ENCODE measurements around the gene TMED10. TPM values are rescaled to one million over a fixed set of nuclear protein-coding genes. Genes with fewer than 3 reads are reported as not detected.

The TMED10 gene
- total RNA-seq, 1 donor from 2014 or later, result 256 TPM

- DNase-seq (ENCODE audit: low spot score), result no peak
- intact Hi-C loops (cut with DNase I), result no loop called here
- no peak for ATAC-seq
These were observed 77.7 kb downstream of the TMED10 start for GRCh38 chr14:75098682-75099081.

DNA sequence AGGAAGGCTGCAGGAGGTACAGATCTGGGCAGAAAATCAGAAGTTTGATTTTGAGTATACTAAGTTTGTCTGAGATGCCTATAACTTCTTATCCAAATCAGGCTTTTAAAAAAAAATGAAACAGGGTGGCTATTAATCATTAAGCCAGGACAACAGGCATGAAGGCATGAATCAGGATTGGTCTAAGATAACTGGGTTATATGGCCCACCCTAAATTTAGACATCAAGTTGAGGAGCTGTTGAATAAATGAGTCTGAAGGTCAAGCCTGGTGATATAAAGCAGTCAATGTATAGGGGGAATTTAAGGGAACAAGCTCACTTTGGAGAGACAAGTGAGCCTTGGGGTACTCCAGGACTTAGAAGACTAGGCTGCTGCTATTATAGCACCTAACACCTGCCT, 78.2 kb downstream of the TMED10 start:
- DNase-seq (ENCODE audit: low spot score), result no peak
- intact Hi-C loops (cut with DNase I), result no loop called here
- ATAC-seq, result no peak

DNA sequence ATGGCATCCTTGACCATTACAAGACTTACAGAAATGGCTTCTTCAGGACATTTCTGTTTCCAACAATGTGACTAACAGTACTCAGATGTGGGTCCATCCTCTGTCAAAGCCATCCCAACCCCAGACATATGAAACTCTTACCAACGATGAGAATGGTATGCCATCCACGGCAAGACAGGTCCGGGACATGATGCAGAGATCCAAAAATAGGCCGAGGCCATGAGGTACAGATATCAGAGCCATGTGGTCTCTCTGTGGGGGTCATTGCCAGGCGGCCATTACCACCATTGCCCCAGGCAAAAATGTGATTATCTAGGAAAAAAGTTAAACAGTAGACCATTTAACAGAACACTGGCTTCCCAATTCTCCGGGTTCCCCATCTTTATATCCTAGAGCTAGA, 79.5 kb downstream of the TMED10 start:
- DNase-seq (ENCODE audit: low spot score) (no peak), ATAC-seq (no peak)
- intact Hi-C loops (cut with DNase I), result no loop called here

- ATAC-seq (no peak), DNase-seq (ENCODE audit: low spot score) (no peak)
- intact Hi-C loops (cut with DNase I), result no loop called here
These were observed 80.7 kb downstream of the TMED10 start for GRCh38 chr14:75095690-75096089.

GRCh38 chr14:75094896-75095295, 81.5 kb downstream of the TMED10 start:
- DNase-seq (ENCODE audit: low spot score), result no peak
- intact Hi-C loops (cut with DNase I), result no loop called here
- ATAC-seq, result no peak

DNA sequence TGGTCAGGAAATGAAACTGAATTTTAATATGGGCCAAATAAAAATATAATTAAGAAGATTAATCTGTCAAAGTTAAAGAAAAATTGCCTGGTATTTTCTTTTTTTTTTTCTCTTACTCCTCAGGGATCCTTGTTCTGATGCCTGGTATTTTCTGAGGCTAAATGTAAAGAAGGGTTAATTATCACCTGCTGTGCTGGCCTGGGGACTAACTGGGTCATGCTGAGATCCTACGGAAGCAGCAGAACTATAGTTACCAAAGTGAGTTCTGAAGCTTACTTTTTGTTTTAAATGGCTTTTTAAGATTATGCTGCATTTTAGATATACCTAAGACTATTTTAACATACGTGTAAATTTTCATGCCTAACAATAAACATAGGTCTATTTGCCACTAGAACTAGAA, 83.7 kb downstream of the TMED10 start:
- intact Hi-C loops (cut with DNase I), result no loop called here
- no peak for DNase-seq (ENCODE audit: low spot score)

GRCh38 chr14:75091251-75091650, 85.2 kb downstream of the TMED10 start:
- no peak for DNase-seq (ENCODE audit: low spot score)
- intact Hi-C loops (cut with DNase I), result no loop called here
- ATAC-seq, result no peak

More for the DNA sequence above, 83.7 kb downstream of the TMED10 start:
- ATAC-seq, result no peak

DNA sequence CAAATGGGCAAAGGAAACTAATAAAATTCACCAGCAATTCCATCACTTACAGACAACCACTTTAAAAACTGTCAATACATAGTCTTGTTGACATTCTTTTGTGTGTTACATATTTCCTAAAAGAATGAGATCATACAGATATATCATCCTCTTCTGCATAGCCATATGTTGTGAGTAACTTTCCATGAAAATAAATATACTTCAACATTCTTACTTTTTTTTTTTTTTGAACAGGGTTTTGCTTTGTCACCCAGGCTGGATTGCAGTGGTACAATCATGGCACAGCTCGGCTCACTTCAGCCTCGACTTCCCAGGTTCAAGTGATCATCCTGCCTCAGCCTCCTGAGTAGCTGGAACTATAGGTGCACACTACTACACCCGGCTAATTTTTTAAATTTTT, 86.1 kb downstream of the TMED10 start:
- intact Hi-C loops (cut with DNase I), result no loop called here
- no peak for DNase-seq (ENCODE audit: low spot score)

DNA sequence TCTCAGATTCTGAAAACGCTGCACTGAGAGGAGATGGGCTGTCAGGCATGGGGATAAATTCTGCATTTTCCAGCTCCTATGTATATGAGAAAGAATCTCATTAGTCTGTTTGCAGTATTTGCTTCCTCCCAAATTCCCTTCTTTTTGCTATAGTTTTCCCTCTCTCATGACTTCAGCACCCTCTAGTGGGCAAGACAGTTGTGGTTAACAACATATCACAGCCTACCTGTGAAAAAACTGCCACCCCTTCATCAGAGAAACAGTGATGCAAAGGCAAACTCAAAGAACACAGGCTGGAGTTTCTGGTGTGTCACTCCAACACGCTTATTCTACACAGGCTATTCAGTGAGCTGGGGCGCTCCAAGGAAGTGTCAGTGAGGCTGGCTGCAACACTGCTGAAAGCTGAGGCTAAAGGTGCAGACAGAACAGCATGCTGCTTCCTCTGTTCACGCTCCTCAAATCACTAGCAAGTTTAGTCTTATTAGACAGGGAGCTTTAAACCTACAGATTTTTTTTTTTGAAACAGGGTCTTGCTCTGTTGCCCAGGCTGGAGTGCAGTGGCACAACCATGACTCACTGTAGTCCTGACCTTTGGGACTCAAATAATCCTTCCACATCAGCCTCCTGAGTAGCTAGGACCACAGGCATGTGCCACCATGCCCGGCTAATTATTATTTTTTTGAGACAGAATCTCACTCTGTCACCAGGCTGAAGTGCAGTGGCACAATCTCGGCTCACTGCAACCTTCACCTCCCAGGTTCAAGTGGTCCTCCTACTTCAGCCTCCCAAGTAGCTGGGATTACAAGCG, 87.6 kb downstream of the TMED10 start:
- ATAC-seq, result peak; percentile 84
- intact Hi-C loops (cut with DNase I), result loop anchor here (10.0 kb wide), 2 partner anchors 144 to 174 kb away; no protein-coding TSS in a partner anchor

More for the DNA sequence above, 86.1 kb downstream of the TMED10 start:
- no peak for ATAC-seq

DNA sequence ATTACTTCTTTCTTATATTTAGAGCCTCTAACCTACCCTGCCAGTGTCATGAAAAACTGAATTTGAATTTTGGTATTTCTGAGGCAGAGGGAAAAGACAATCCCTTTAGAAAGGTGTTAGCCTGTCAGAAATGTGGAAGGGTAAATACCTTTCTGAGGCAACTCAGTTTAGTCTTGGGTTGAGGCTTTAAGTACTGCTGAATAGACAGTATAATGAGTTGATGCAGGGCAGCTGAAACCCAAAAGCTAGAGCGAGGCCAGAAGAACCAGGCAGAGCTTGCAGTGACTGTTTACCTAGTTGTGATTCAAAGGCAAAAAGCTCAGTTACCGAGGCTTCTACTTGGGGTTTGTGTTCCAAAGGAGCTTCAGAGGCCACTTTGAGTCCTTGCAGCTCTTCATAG, 88.3 kb downstream of the TMED10 start:
- ATAC-seq (no peak), DNase-seq (ENCODE audit: low spot score) (no peak)
- intact Hi-C loops (cut with DNase I), result loop anchor here (10.0 kb wide), 2 partner anchors 143 to 173 kb away; no protein-coding TSS in a partner anchor

More for the DNA sequence above, 87.6 kb downstream of the TMED10 start:
- no peak for DNase-seq (ENCODE audit: low spot score)

DNA sequence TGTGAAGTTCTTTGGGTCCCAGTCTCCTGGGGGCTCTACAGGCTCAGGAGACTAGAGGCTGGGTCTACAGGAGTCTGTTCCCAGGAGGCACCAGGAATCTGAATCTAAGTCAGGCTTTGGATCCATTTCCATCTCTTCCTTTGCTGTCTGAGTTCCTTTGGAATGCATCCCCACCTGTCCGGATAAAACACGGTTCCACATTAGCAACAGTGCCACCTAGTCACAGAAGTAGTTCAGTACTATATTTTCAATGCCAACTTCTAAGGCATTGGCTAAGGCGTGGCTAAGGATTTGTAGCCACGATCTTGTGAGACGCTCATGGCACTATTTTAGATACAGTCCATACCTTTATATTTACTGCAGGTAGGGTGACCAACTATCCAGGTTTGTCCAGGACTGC, 91.9 kb downstream of the TMED10 start:
- DNase-seq (ENCODE audit: low spot score), result no peak
- intact Hi-C loops (cut with DNase I), result loop anchor here (10.0 kb wide), 2 partner anchors 140 to 170 kb away; no protein-coding TSS in a partner anchor
- no peak for ATAC-seq

DNA sequence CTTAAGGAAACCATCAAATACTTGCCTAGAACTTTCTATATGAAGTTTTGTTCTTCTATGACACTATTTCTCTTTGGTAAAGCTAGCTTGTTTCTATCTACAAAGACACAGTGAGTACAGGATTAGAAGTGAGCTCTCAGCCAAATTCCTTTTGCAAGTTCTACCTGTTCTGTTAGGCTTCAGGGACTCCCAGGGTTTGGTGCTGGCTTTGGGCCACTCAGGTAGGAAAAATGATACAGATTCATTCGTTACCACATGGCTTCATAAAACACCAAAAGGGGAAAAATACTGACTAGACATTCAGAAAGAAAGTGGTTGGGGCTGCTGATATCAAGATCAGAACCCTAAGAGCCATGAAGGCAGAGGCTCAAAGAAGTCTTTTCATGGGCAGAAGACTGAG, 93.1 kb downstream of the TMED10 start:
- DNase-seq (ENCODE audit: low spot score) (no peak), ATAC-seq (no peak)
- intact Hi-C loops (cut with DNase I), result loop anchor here (10.0 kb wide), 2 partner anchors 138 to 168 kb away; no protein-coding TSS in a partner anchor

DNA sequence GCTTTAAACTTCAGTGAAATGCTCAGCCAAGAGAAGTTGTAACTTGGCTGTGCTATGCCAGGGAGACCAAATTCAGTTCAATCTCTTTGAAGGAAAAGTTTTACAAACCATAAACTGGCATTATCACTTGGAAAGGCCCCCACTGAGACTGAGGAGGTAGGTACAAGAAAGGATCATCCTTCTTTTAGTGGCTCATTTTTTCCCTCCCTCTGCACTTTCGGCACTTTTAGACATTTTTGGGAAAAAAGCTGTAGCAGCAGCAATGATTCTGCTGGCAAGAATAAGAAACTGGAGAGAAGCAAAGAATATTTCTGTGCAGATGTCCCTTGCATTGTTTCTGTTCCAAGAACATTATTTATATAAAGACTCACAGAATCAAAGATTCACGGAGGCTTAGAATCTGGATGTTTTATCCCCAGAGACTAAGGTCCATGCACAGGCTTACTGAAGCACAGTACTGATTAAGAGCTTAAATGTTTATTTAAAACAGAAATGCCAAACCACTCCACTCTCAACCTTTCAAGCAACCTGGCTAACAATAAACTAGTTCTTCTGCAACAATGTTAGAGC, 94.7 kb downstream of the TMED10 start:
- DNase-seq (ENCODE audit: low spot score), result no peak
- peak; percentile 18 for ATAC-seq
- intact Hi-C loops (cut with DNase I), result loop anchor here (10.0 kb wide), 2 partner anchors 137 to 167 kb away; no protein-coding TSS in a partner anchor

Other genes starting within 250 kb of the TMED10 start
- 12.4 TPM for gene PGF, start 221.0 kb downstream of the TMED10 start, total RNA-seq
- 30.8 TPM for gene EIF2B2, start 173.7 kb downstream of the TMED10 start, total RNA-seq
- 46.6 TPM for gene MLH3, start 125.1 kb downstream of the TMED10 start, total RNA-seq
- 14.0 TPM for gene ACYP1, start 112.6 kb downstream of the TMED10 start, total RNA-seq
- gene ZC2HC1C, start 107.0 kb downstream of the TMED10 start, total RNA-seq, result 2.5 TPM
- 111 TPM for gene NEK9, start 49.6 kb downstream of the TMED10 start, total RNA-seq
- gene FOS, start 102.2 kb upstream of the TMED10 start, total RNA-seq, result 209 TPM

All from sciatic nerve (tissue), 2 donors.